Fibroblast of lung (primary cell): ENCODE measurements around the gene SSBP3. TPM values are rescaled to one million over a fixed set of nuclear protein-coding genes. Genes with fewer than 3 reads are reported as not detected.

Experiments used
- DNase-seq, 2 donors: peaks; one replicate each; pipeline versions ENCODE4 v3.0.0 to v3.0.0-alpha.2; 2010; ENCODE audit warnings: low read depth in 2 of 2
- H2AFZ ChIP-seq: 2 replicates; pipeline ENCODE4 v1.5.1; 2012; ENCODE audit warnings: low read length, control low read depth, inconsistent platforms
- H3K27ac ChIP-seq: 2 replicates; pipeline ENCODE4 v1.5.1; 2011; ENCODE audit warnings: low read length, control low read depth; ENCODE audit not compliant: insufficient read depth
- H3K27me3 ChIP-seq: 2 replicates; pipeline ENCODE4 v1.5.1; 2011; ENCODE audit warnings: mild to moderate bottlenecking, low read length; ENCODE audit not compliant: control insufficient read depth, insufficient read depth
- H3K36me3 ChIP-seq: 2 replicates; pipeline ENCODE4 v1.5.1; 2011; ENCODE audit warnings: low read length; ENCODE audit not compliant: control insufficient read depth, insufficient read depth
- H3K4me1 ChIP-seq: 2 replicates; pipeline ENCODE4 v1.5.1; 2011; ENCODE audit warnings: low read length; ENCODE audit not compliant: control insufficient read depth, insufficient read depth; ENCODE audit errors: extremely low read depth
- H3K4me2 ChIP-seq: 2 replicates; pipeline ENCODE4 v1.5.1; 2011; ENCODE audit warnings: low read length, control low read depth; ENCODE audit not compliant: insufficient read depth; ENCODE audit errors: extremely low read depth
- H3K4me3 ChIP-seq, 4 experiments: fragments of 200-600 bp in 1 of 4; sonication (generic) in 1 of 4; replicated peaks in 1 of 4; 2 replicates each; pipeline ENCODE4 v1.5.1; 2011 to 2016; ENCODE audit warnings: low read length in 4 of 4, low read depth in 3 of 4, mild to moderate bottlenecking in 3 of 4, control low read depth in 2 of 4, inconsistent platforms in 1 of 4, mixed read lengths in 1 of 4; ENCODE audit not compliant: insufficient read depth in 1 of 4; ENCODE audit errors: control extremely low read depth in 1 of 4
- H3K79me2 ChIP-seq: 2 replicates; pipeline ENCODE4 v1.5.1; 2012; ENCODE audit warnings: mild to moderate bottlenecking, low read length, inconsistent platforms; ENCODE audit not compliant: control insufficient read depth, insufficient read depth
- H3K9ac ChIP-seq: 2 replicates; pipeline ENCODE4 v1.5.1; 2011; ENCODE audit warnings: mild to moderate bottlenecking, low read length, control low read depth; ENCODE audit not compliant: insufficient read depth
- H3K9me3 ChIP-seq: 2 replicates; pipeline ENCODE4 v1.5.1; 2012; ENCODE audit warnings: low read depth, low read length; ENCODE audit not compliant: control insufficient read depth, insufficient read depth
- H4K20me1 ChIP-seq: 2 replicates; pipeline ENCODE4 v1.5.1; 2011; ENCODE audit warnings: low read length; ENCODE audit not compliant: control insufficient read depth, insufficient read depth; ENCODE audit errors: extremely low read depth
- EZH2 ChIP-seq: IDR thresholded peaks from 2 replicates; pipeline ENCODE4 v1.5.1; 2012; ENCODE audit warnings: low read length, control low read depth, mild to moderate bottlenecking; ENCODE audit errors: missing control alignments
- polyA plus RNA-seq, 2 donors: library from polyadenylated mRNA; depleted of rRNA in 1 of 2; stranded (reverse) in 1 of 2; unstranded in 1 of 2; fragments of >200 nt; gene quantifications; 2 replicates each; pipeline ENCODE4 v1.2.1, GENCODE V29; 2011 to 2012; ENCODE audit warnings: missing spikeins in 1 of 2
- total RNA-seq: library from RNA; depleted of rRNA; stranded (reverse); fragments of >200 nt; gene quantifications from 2 replicates; pipeline ENCODE4 v1.2.1, GENCODE V29; 2014
- TF ChIP-seq, protein P1 (sequence below), 2 donors: IDR thresholded peaks in 1 of 2; conservative IDR thresholded peaks in 1 of 2; 1 replicate in 1 of 2; 2 replicates in 1 of 2; pipeline ENCODE4 v1.5.1; 2011 to 2012; ENCODE audit warnings: low read length in 2 of 2, control low read depth in 1 of 2, inconsistent platforms in 1 of 2, low read depth in 1 of 2, mild to moderate bottlenecking in 1 of 2

The SSBP3 gene
- total and polyA plus RNA-seq, 2 donors (not counting 1 experiment from before 2014, with no cell fraction given) = 9.4 to 26.4 TPM

- Histone ChIP-seq H3K27ac (peak overlapping the region; percentile 52), H4K20me1 (no peaks in the 10 kb centered on the region), H3K4me2 (peak overlapping the region; percentile 2), H3K9me3 (no peaks in the 10 kb centered on the region), H3K27me3 (no peaks in the 10 kb centered on the region), H3K9ac (no peak overlapping the region), H2AFZ (no peak overlapping the region), H3K4me1 (peaks cover 29% of the 10 kb centered on the region), H3K4me3 (no peak overlapping the region), H3K79me2 (no peaks in the 10 kb centered on the region), H3K36me3 (no peaks in the 10 kb centered on the region)
- DNase-seq = peak; percentile 81 to 96
- no peak for TF ChIP-seq EZH2
- TF ChIP-seq, protein P1, sequence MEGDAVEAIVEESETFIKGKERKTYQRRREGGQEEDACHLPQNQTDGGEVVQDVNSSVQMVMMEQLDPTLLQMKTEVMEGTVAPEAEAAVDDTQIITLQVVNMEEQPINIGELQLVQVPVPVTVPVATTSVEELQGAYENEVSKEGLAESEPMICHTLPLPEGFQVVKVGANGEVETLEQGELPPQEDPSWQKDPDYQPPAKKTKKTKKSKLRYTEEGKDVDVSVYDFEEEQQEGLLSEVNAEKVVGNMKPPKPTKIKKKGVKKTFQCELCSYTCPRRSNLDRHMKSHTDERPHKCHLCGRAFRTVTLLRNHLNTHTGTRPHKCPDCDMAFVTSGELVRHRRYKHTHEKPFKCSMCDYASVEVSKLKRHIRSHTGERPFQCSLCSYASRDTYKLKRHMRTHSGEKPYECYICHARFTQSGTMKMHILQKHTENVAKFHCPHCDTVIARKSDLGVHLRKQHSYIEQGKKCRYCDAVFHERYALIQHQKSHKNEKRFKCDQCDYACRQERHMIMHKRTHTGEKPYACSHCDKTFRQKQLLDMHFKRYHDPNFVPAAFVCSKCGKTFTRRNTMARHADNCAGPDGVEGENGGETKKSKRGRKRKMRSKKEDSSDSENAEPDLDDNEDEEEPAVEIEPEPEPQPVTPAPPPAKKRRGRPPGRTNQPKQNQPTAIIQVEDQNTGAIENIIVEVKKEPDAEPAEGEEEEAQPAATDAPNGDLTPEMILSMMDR (conservative IDR thresholded peaks at IDR 0.05 in 1 of 2, IDR thresholded peaks at IDR 0.05 in 1 of 2; ENCODE audit: low read depth in 1 of 2, low read length in 2 of 2) = no peak
These were observed 152.7 kb downstream of the SSBP3 start for GRCh38 chr1:54253480-54253879.

DNA sequence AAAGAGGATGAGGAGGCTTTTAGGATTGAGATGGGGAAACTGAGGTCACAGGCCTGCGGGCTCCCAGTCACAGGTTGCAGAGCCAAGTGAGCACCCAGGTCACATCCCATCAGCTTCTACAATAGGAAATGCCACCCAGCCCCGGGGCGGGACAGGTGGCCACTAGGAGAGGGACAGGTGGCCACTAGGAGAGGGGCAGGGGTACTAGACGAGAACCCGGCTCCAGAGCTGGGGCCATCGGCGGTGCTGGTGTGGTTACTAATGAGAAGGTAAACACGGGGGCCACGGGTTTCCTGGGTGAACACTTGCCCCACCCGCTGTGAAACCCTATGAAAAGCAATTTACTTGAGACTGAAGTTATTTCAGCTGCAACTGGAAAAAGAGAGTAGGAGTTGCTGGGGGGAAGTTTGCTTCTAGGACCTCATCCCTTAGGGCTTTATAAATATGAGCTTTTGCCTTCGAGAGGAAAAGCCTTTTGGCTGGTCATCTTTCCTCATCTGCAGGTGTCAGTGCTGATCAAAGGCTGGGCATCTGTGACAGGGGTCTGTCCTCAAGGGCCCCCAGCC, 153.7 kb downstream of the SSBP3 start:
- Histone ChIP-seq H3K4me3 (no peak overlapping the region), H3K27ac (no peak overlapping the region), H3K36me3 (no peaks in the 10 kb centered on the region), H3K27me3 (no peaks in the 10 kb centered on the region), H3K9ac (no peak overlapping the region), H3K9me3 (no peaks in the 10 kb centered on the region), H4K20me1 (no peaks in the 10 kb centered on the region), H2AFZ (no peak overlapping the region), H3K79me2 (no peaks in the 10 kb centered on the region), H3K4me2 (no peak overlapping the region), H3K4me1 (peaks cover 29% of the 10 kb centered on the region)
- DNase-seq = no peak
- TF ChIP-seq EZH2 = no peak
- TF ChIP-seq, protein P1 (conservative IDR thresholded peaks at IDR 0.05 in 1 of 2, IDR thresholded peaks at IDR 0.05 in 1 of 2; ENCODE audit: low read depth in 1 of 2, low read length in 2 of 2) = no peak

DNA sequence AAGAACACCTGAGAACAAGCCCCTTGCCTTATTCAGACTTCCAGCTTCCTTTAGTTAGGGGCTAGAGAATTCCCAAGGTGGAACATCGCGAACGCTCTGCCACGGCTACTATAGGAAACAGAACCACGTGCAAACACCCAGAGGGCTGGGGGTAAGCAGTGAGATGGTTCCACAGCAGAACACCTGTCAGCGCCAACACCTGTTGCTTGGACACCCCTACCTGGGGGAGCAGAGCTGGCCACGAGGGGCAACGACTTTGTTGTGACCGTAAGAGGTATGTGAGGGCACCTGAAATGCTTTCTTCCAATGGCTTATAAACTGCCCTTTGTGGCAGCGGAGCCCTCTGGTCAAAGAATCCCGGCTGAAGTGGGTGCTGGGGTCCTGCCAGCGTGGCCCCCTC, 155.5 kb downstream of the SSBP3 start:
- Histone ChIP-seq H3K4me1 (peaks cover 29% of the 10 kb centered on the region), H3K9ac (no peak overlapping the region), H3K4me3 (no peak overlapping the region), H3K79me2 (no peaks in the 10 kb centered on the region), H2AFZ (no peak overlapping the region), H3K27me3 (no peaks in the 10 kb centered on the region), H3K4me2 (no peak overlapping the region), H3K9me3 (no peaks in the 10 kb centered on the region), H3K27ac (peak overlapping the region; percentile 73), H3K36me3 (peaks cover 1% of the 10 kb centered on the region), H4K20me1 (no peaks in the 10 kb centered on the region)
- no peak for DNase-seq
- no peak for TF ChIP-seq EZH2
- TF ChIP-seq, protein P1 (conservative IDR thresholded peaks at IDR 0.05 in 1 of 2, IDR thresholded peaks at IDR 0.05 in 1 of 2; ENCODE audit: low read depth in 1 of 2, low read length in 2 of 2) = no peak
